GM12872 (cell line): ENCODE results near the gene MSH4.

Experiments
- CTCF ChIP-seq: IDR thresholded peaks from 3 replicates; pipeline ENCODE4 v1.5.1; 2011; ENCODE audit warnings: low read depth, mild to moderate bottlenecking, low read length, moderate library complexity; ENCODE audit not compliant: insufficient read depth

The MSH4 gene

GRCh38 chr1:75796376-75797272 is at the start of gene MSH4:
Gene MSH4, plus strand, starts transcription at chr1:75796882. Its CDS starts 104 bp downstream, at chr1:75796986.
- TF ChIP-seq CTCF, result no peak

GRCh38 chr1:75764057-75764655 is 32.5 kb upstream of the MSH4 start:
- no peak for TF ChIP-seq CTCF

- no peak for TF ChIP-seq CTCF
Measured at GRCh38 chr1:75765697-75766355, 30.9 kb upstream of the MSH4 start.

DNA sequence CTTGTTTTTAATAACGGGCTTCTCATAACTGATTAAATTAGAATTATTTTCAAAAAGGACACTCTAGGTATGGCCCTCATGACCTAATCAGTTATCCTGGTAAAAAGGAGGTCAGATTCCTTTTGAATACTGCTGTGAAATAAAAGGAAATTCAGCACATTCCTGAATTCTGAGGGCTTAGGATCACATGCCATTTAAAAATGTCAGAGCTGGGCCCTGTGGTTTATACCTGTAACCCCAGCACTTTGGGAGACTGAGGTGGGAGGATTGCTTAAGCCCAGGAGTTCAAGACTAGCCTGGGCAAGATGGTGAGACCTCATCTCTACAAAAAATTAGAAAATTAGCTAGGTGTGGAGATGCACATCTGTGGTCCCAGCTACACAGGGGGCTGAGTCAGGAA is 28.7 kb upstream of the MSH4 start:
- TF ChIP-seq CTCF, result no peak

DNA sequence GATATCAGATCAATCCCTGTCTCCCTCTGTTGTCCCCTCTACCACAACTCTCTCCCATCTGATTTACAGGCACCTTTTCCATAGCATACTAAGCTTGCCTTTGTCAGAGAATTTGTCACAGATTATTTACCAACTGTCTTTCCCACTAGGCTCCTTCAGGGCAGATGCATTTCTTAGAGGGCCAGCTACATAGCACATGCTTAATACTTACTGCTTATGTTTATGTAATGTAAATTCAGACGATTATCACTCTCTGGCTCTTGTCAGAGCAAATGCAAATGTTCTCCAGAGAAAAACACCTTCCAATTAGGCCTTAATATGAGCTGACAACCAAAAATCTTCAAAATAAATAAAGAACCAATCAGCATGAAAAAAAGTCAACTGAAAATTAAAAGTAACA is 25.9 kb upstream of the MSH4 start:
- TF ChIP-seq CTCF, result no peak

GRCh38 chr1:75771978-75772377 is 24.7 kb upstream of the MSH4 start:
- TF ChIP-seq CTCF, result no peak

DNA sequence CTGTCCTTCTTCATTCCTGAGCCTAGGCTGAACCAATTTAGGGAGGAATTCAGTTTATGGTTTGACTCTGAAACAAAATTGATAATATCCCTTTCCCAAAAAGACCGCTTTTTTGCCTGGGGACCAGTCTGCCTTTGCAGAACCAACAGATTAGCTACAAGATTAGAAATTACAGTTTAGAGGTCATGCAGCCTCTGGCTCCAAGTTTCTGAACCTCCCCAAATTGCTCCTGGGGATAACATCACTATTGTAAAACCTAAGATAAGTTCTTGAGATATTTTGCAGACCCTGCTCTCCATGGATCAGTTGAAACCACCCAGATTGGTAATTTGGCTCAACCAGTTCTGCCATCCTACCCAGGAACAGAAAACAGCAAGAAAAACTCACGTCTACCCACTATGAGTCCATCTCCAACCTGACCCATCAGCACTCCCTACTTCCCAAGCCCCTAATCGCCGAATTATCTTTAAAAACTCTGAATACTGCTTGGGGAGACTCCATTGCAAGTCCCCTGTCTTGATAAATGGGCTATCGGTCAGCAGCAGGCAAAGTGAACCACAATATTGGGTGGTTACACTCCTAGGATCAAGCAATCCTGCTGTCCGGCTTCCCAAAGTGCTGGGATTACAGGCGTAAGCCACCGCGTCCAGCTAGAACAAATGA is 11.2 kb upstream of the MSH4 start:
- TF ChIP-seq CTCF, result no peak
